ENCODE data around the gene EYA2.

The EYA2 gene

GRCh38 chr20:46978951-46979491, 84.4 kb downstream of the EYA2 start:
- DNase-seq (ENCODE audit: low spot score): no peak

GRCh38 chr20:46979603-46980241, 85.1 kb downstream of the EYA2 start:
- DNase-seq (ENCODE audit: low spot score): no peak

- DNase-seq (ENCODE audit: low spot score): no peak
These were observed 86.5 kb downstream of the EYA2 start for GRCh38 chr20:46981184-46981583.

GRCh38 chr20:46983466-46983865, 88.8 kb downstream of the EYA2 start:
- no peak for DNase-seq (ENCODE audit: low spot score)

GRCh38 chr20:46984405-46984804, 89.8 kb downstream of the EYA2 start:
- no peak for DNase-seq (ENCODE audit: low spot score)

GRCh38 chr20:46985250-46985649, 90.6 kb downstream of the EYA2 start:
- no peak for DNase-seq (ENCODE audit: low spot score)

GRCh38 chr20:46985671-46986070, 91.0 kb downstream of the EYA2 start:
- DNase-seq (ENCODE audit: low spot score): no peak

GRCh38 chr20:46987001-46987400, 92.4 kb downstream of the EYA2 start:
- DNase-seq (ENCODE audit: low spot score): no peak

GRCh38 chr20:46990017-46990595, 95.5 kb downstream of the EYA2 start:
- DNase-seq (ENCODE audit: low spot score): no peak

GRCh38 chr20:46990596-46991104, 96.0 kb downstream of the EYA2 start:
- no peak for DNase-seq (ENCODE audit: low spot score)

GRCh38 chr20:46991168-46991567, 96.5 kb downstream of the EYA2 start:
- DNase-seq (ENCODE audit: low spot score): no peak

GRCh38 chr20:46991880-46992639, 97.4 kb downstream of the EYA2 start:
- no peak for DNase-seq (ENCODE audit: low spot score)

- peak; percentile 23 for DNase-seq (ENCODE audit: low spot score)
These were observed 98.0 kb downstream of the EYA2 start for GRCh38 chr20:46992640-46993035.

GRCh38 chr20:46993465-46994095, 98.9 kb downstream of the EYA2 start:
- no peak for DNase-seq (ENCODE audit: low spot score)

- DNase-seq (ENCODE audit: low spot score): no peak
These were observed 99.7 kb downstream of the EYA2 start for GRCh38 chr20:46994341-46994740.

- no peak for DNase-seq (ENCODE audit: low spot score)
These were observed 101.0 kb downstream of the EYA2 start for GRCh38 chr20:46995561-46996142.

- DNase-seq (ENCODE audit: low spot score): no peak
These were observed 102.5 kb downstream of the EYA2 start for GRCh38 chr20:46997187-46997586.

- peak; percentile 54 for DNase-seq (ENCODE audit: low spot score)
These were observed 104.0 kb downstream of the EYA2 start for GRCh38 chr20:46998477-46999240.

- DNase-seq (ENCODE audit: low spot score): no peak
These were observed 105.3 kb downstream of the EYA2 start for GRCh38 chr20:46999801-47000465.

GRCh38 chr20:47003223-47003622, 108.6 kb downstream of the EYA2 start:
- DNase-seq (ENCODE audit: low spot score): no peak

GRCh38 chr20:47004179-47004578, 109.5 kb downstream of the EYA2 start:
- DNase-seq (ENCODE audit: low spot score): no peak
